ENCODE data around the gene EIF2S3.
"Not testable (repeated sequence)": the region's sequence is repeated elsewhere in the genome, so short reads cannot be mapped to it uniquely, and the experiment has no call there.

Gene EIF2S3

GRCh38 chrX:24050522-24051318, 4.0 kb upstream of the EIF2S3 start:
- DNase-seq = not testable (repeated sequence)

- DNase-seq = no peak
Measured at GRCh38 chrX:24055043-24055356, 244 bp downstream of the EIF2S3 start.

- DNase-seq = no peak
Measured at GRCh38 chrX:24063488-24063887, 8.7 kb downstream of the EIF2S3 start.

GRCh38 chrX:24069877-24070276, 15.1 kb downstream of the EIF2S3 start:
- no peak for DNase-seq

GRCh38 chrX:24079411-24079810, 24.7 kb downstream of the EIF2S3 start:
- DNase-seq = no peak

- not testable (repeated sequence) for DNase-seq
Measured at GRCh38 chrX:24080245-24080644, 25.5 kb downstream of the EIF2S3 start.

- no peak for DNase-seq
Measured at GRCh38 chrX:24080704-24081103, 25.9 kb downstream of the EIF2S3 start.

- DNase-seq = peak; percentile 57
Measured at GRCh38 chrX:24081661-24082154, 27.0 kb downstream of the EIF2S3 start.

- no peak for DNase-seq
Measured at GRCh38 chrX:24082447-24082846, 27.7 kb downstream of the EIF2S3 start.

- DNase-seq = no peak
Measured at GRCh38 chrX:24085101-24085500, 30.3 kb downstream of the EIF2S3 start.

- DNase-seq = no peak
Measured at GRCh38 chrX:24090300-24091200, 35.8 kb downstream of the EIF2S3 start.

- no peak for DNase-seq
Measured at GRCh38 chrX:24093746-24094145, 39.0 kb downstream of the EIF2S3 start.

- DNase-seq = no peak
Measured at GRCh38 chrX:24097741-24098260, 43.0 kb downstream of the EIF2S3 start.

GRCh38 chrX:24098932-24099331, 44.2 kb downstream of the EIF2S3 start:
- no peak for DNase-seq

GRCh38 chrX:24099394-24099793, 44.6 kb downstream of the EIF2S3 start:
- no peak for DNase-seq

- no peak for DNase-seq
Measured at GRCh38 chrX:24100713-24101112, 46.0 kb downstream of the EIF2S3 start.

- no peak for DNase-seq
Measured at GRCh38 chrX:24110069-24110468, 55.3 kb downstream of the EIF2S3 start.

GRCh38 chrX:24113181-24113580, 58.4 kb downstream of the EIF2S3 start:
- DNase-seq = no peak

GRCh38 chrX:24117258-24117657, 62.5 kb downstream of the EIF2S3 start:
- peak; percentile 86 for DNase-seq

GRCh38 chrX:24124244-24124799, 69.6 kb downstream of the EIF2S3 start:
- DNase-seq = no peak

- no peak for DNase-seq
Measured at GRCh38 chrX:24125028-24125612, 70.4 kb downstream of the EIF2S3 start.

All from NCI-H1694 treated with DMSO at 0.1 percent for 48 hours (cell line).